Prostate gland (tissue), 2 donors: Measurements from ENCODE around the gene PTGDR. TPM values are rescaled to one million over a fixed set of nuclear protein-coding genes. Genes with fewer than 3 reads are reported as not detected.
A peak's percentile ranks its signal among the peaks of the same experiment; 100 is the strongest.

ENCODE experiments used
- DNase-seq: peaks from one replicate; pipeline ENCODE4 v3.0.0-alpha.2; 2019; ENCODE audit warnings: low spot score
- H3K27ac ChIP-seq, 2 donors: fragments of 200-600 bp; sonication (generic); 2 replicates each; pipeline ENCODE4 v1.5.1; 2017 to 2019
- H3K27me3 ChIP-seq: fragments of 200-600 bp; sonication (generic); replicated peaks from 2 replicates; pipeline ENCODE4 v1.5.1; 2019; ENCODE audit not compliant: insufficient read depth
- H3K36me3 ChIP-seq, 2 donors: fragments of 200-600 bp; sonication (generic); 1 replicate in 1 of 2; 2 replicates in 1 of 2; pipeline versions ENCODE4 v1.5.1 to v1.8.1; 2017 to 2019
- H3K4me1 ChIP-seq: fragments of 200-600 bp; sonication (generic); replicated peaks from 2 replicates; pipeline ENCODE4 v1.5.1; 2019
- H3K4me3 ChIP-seq, 2 donors: fragments of 200-600 bp; sonication (generic); 2 replicates each; pipeline ENCODE4 v1.5.1; 2017 to 2019
- H3K9me3 ChIP-seq: fragments of 200-600 bp; sonication (generic); 2 replicates; pipeline ENCODE4 v1.5.1; 2017
- CTCF ChIP-seq, 4 experiments: fragments of 200-600 bp in 2 of 4; fragments of 450-650 bp in 2 of 4; sonication (generic) in 2 of 4; IDR thresholded peaks; 1 replicate in 3 of 4; 2 replicates in 1 of 4; pipeline ENCODE4 v1.5.1; 2016 to 2019; ENCODE audit warnings: antibody characterized with exemption in 4 of 4, mild to moderate bottlenecking in 2 of 4, moderate library complexity in 2 of 4
- POLR2A ChIP-seq: fragments of 450-650 bp; IDR thresholded peaks from one replicate; pipeline ENCODE4 v1.6.1; 2016; ENCODE audit warnings: antibody characterized with exemption, mild to moderate bottlenecking
- POLR2AphosphoS5 ChIP-seq: sonication (generic); formaldehyde crosslinking; IDR thresholded peaks from one replicate; pipeline ENCODE4 v1.6.1; 2017; ENCODE audit warnings: antibody characterized with exemption
- WGBS: methylation state at CpG from one replicate; pipeline ENCODE4 v1.1.5; 2018; 5-methylcytosine and 5-hydroxymethylcytosine counted together
- intact Hi-C: fragments of 100-400 bp; cut with DNase I; formaldehyde crosslinking; loops from one replicate; pipeline ENCODE4 v1.14.2; 2022
- total RNA-seq, 2 donors: library from RNA; depleted of rRNA; stranded (reverse); fragments of >200 nt; gene quantifications; one replicate each; pipeline ENCODE4 v1.1.0, GENCODE V29; 2016

Gene PTGDR
- total RNA-seq, 2 donors from 2014 or later = 0.55 to 0.74 TPM

- Histone ChIP-seq H3K9me3 (no peaks in the 10 kb centered on the region), H3K27me3 (no peaks in the 10 kb centered on the region), H3K36me3 (no peaks in the 10 kb centered on the region), H3K4me3 (no peak overlapping the region), H3K27ac (no peak overlapping the region), H3K4me1 (no peaks in the 10 kb centered on the region)
- intact Hi-C loops = loop anchor here (10.0 kb wide), 1 partner anchor 390 kb away; the partner anchor contains the start of gene ERO1A
- WGBS = 92% methylated on average over 6 of the region's 6 CpGs
- DNase-seq = no peak
- no peak for TF ChIP-seq CTCF (IDR thresholded peaks at IDR 0.05)
Observed at GRCh38 chr14:52305014-52305413, 37.5 kb downstream of the PTGDR start.

- Histone ChIP-seq H3K9me3 (no peaks in the 10 kb centered on the region), H3K4me1 (no peaks in the 10 kb centered on the region), H3K27me3 (no peaks in the 10 kb centered on the region), H3K36me3 (no peaks in the 10 kb centered on the region), H3K4me3 (no peak overlapping the region), H3K27ac (no peak overlapping the region)
- TF ChIP-seq POLR2A (no peak), POLR2AphosphoS5 (no peak), CTCF (IDR thresholded peaks at IDR 0.05) (no peak)
- no peak for DNase-seq
- 38% methylated on average over 4 of the region's 4 CpGs for WGBS
- intact Hi-C loops = loop anchor here (10.0 kb wide), 1 partner anchor 387 kb away; the partner anchor contains the start of gene ERO1A
Observed at GRCh38 chr14:52307376-52307775, 39.9 kb downstream of the PTGDR start.

GRCh38 chr14:52307905-52308304, 40.4 kb downstream of the PTGDR start:
- no peak for DNase-seq
- H3K9me3 ChIP-seq = no peaks in the 10 kb centered on the region
- H3K4me1 ChIP-seq = no peaks in the 10 kb centered on the region
- H3K27ac ChIP-seq = no peak overlapping the region
- TF ChIP-seq POLR2AphosphoS5 (no peak), CTCF (IDR thresholded peaks at IDR 0.05) (no peak), POLR2A (no peak)
- H3K27me3 ChIP-seq = no peaks in the 10 kb centered on the region
- intact Hi-C loops = loop anchor here (10.0 kb wide), 1 partner anchor 387 kb away; the partner anchor contains the start of gene ERO1A
- 85% methylated on average over 2 of the region's 2 CpGs for WGBS
- no peaks in the 10 kb centered on the region for H3K36me3 ChIP-seq
- H3K4me3 ChIP-seq = no peak overlapping the region

- 91% methylated on average over 3 of the region's 3 CpGs for whole genome bisulfite sequencing
- intact Hi-C loops = loop anchor here (5.0 to 10.0 kb wide), 3 partner anchors 94 to 644 kb away; partner anchors contain the start of genes FERMT2, GPR137C and TXNDC16
- TF ChIP-seq POLR2AphosphoS5 (no peak), CTCF (IDR thresholded peaks at IDR 0.05) (no peak), POLR2A (no peak)
- H3K27me3 ChIP-seq = no peaks in the 10 kb centered on the region
- no peak overlapping the region for H3K4me3 ChIP-seq
- H3K36me3 ChIP-seq = no peaks in the 10 kb centered on the region
- no peak for DNase-seq
- no peak overlapping the region for H3K27ac ChIP-seq
- no peaks in the 10 kb centered on the region for H3K4me1 ChIP-seq
- no peaks in the 10 kb centered on the region for H3K9me3 ChIP-seq
Observed at GRCh38 chr14:52310541-52310940, 43.0 kb downstream of the PTGDR start.

GRCh38 chr14:52312931-52313355, 45.4 kb downstream of the PTGDR start:
- H3K27ac ChIP-seq = peak overlapping the region; percentile 70
- intact Hi-C loops = loop anchor here (5.0 to 10.0 kb wide), 3 partner anchors 92 to 642 kb away; partner anchors contain the start of genes FERMT2, GPR137C and TXNDC16
- 31% methylated on average over 5 of the region's 5 CpGs for WGBS
- H3K4me3 ChIP-seq = peak overlapping the region in 1 of 2 donors; percentile 47
- TF ChIP-seq POLR2A = no peak
- no peak for TF ChIP-seq POLR2AphosphoS5
- TF ChIP-seq CTCF (IDR thresholded peaks at IDR 0.05) = no peak
- no peaks in the 10 kb centered on the region for H3K9me3 ChIP-seq
- H3K4me1 ChIP-seq = no peaks in the 10 kb centered on the region
- H3K27me3 ChIP-seq = no peaks in the 10 kb centered on the region
- no peaks in the 10 kb centered on the region for H3K36me3 ChIP-seq
- no peak for DNase-seq
